H9 (cell line): ENCODE measurements around the gene PRKCG. TPM values are rescaled to one million over a fixed set of nuclear protein-coding genes. Genes with fewer than 3 reads are reported as not detected.

Experiments used
- DNase-seq: peaks from one replicate; pipeline ENCODE4 v3.0.0-alpha.2; 2017
- H2AFZ ChIP-seq: one replicate; pipeline ENCODE4 v1.6.1; 2013; ENCODE audit warnings: mild to moderate bottlenecking, low read length, control low read depth, moderate library complexity
- H2AK5ac ChIP-seq: 2 replicates; pipeline ENCODE4 v1.6.1; 2013; ENCODE audit warnings: low read length, control low read depth, mixed read lengths; ENCODE audit not compliant: insufficient read length
- H2BK120ac ChIP-seq: one replicate; pipeline ENCODE4 v1.6.1; 2013; ENCODE audit warnings: low read depth, mild to moderate bottlenecking, low read length, control low read depth, inconsistent platforms; ENCODE audit not compliant: poor library complexity, severe bottlenecking
- H2BK12ac ChIP-seq: 2 replicates; pipeline ENCODE4 v1.6.1; 2013; ENCODE audit warnings: low read length, control low read depth, mixed read lengths, low read depth; ENCODE audit not compliant: insufficient read length
- H2BK15ac ChIP-seq: 2 replicates; pipeline ENCODE4 v1.6.1; 2013; ENCODE audit warnings: low read depth, low read length, control low read depth
- H2BK20ac ChIP-seq: one replicate; pipeline ENCODE4 v1.6.1; 2013; ENCODE audit warnings: low read depth, mild to moderate bottlenecking, low read length, control low read depth, inconsistent platforms; ENCODE audit not compliant: poor library complexity, severe bottlenecking
- H2BK5ac ChIP-seq: 2 replicates; pipeline ENCODE4 v1.6.1; 2013; ENCODE audit warnings: low read length, control low read depth, mixed read lengths; ENCODE audit not compliant: insufficient read length
- H3K14ac ChIP-seq: 2 replicates; pipeline ENCODE4 v1.6.1; 2013; ENCODE audit warnings: low read length, control low read depth; ENCODE audit not compliant: insufficient read depth
- H3K18ac ChIP-seq: 2 replicates; pipeline ENCODE4 v1.6.1; 2013; ENCODE audit warnings: low read depth, mild to moderate bottlenecking, mixed read lengths, low read length, control low read depth; ENCODE audit not compliant: insufficient read length
- H3K23ac ChIP-seq: 2 replicates; pipeline ENCODE4 v1.6.1; 2013; ENCODE audit warnings: low read length, control low read depth, mixed read lengths, low read depth; ENCODE audit not compliant: insufficient read length
- H3K23me2 ChIP-seq: 2 replicates; pipeline ENCODE4 v1.6.1; 2013; ENCODE audit warnings: low read depth, mild to moderate bottlenecking, mixed read lengths, low read length, control low read depth; ENCODE audit not compliant: insufficient read length, poor library complexity, severe bottlenecking
- H3K27ac ChIP-seq: 2 replicates; pipeline ENCODE4 v1.5.1; 2013; ENCODE audit warnings: low read length, control low read depth, mixed read lengths, low read depth; ENCODE audit not compliant: insufficient read length
- H3K27me3 ChIP-seq: 2 replicates; pipeline ENCODE4 v1.6.1; 2013; ENCODE audit warnings: low read length, control low read depth, inconsistent platforms; ENCODE audit not compliant: insufficient read depth
- H3K4ac ChIP-seq: 2 replicates; pipeline ENCODE4 v1.6.1; 2013; ENCODE audit warnings: low read depth, mild to moderate bottlenecking, control low read depth, inconsistent platforms, low read length, moderate library complexity
- H3K4me1 ChIP-seq: 2 replicates; pipeline ENCODE4 v1.6.1; 2013; ENCODE audit warnings: low read length, control low read depth, inconsistent platforms; ENCODE audit not compliant: insufficient read depth
- H3K4me2 ChIP-seq: 2 replicates; pipeline ENCODE4 v1.6.1; 2013; ENCODE audit warnings: low read length, control low read depth, mixed read lengths; ENCODE audit not compliant: insufficient read length, insufficient read depth
- H3K56ac ChIP-seq: 2 replicates; pipeline ENCODE4 v1.6.1; 2013; ENCODE audit warnings: low read depth, mild to moderate bottlenecking, mixed read lengths, low read length, control low read depth; ENCODE audit not compliant: insufficient read length
- H3K79me1 ChIP-seq: 2 replicates; pipeline ENCODE4 v1.6.1; 2013; ENCODE audit warnings: low read depth, mild to moderate bottlenecking, moderate library complexity, low read length, control low read depth, inconsistent platforms; ENCODE audit not compliant: insufficient read depth, poor library complexity, severe bottlenecking
- H3K79me2 ChIP-seq: 2 replicates; pipeline ENCODE4 v1.6.1; 2013; ENCODE audit warnings: low read length, control low read depth, inconsistent platforms; ENCODE audit not compliant: insufficient read depth
- H3K9ac ChIP-seq: 2 replicates; pipeline ENCODE4 v1.6.1; 2013; ENCODE audit warnings: low read length, control low read depth, mixed read lengths; ENCODE audit not compliant: insufficient read length; ENCODE audit errors: extremely low read depth
- H3K9me3 ChIP-seq: one replicate; pipeline ENCODE4 v1.6.1; 2013; ENCODE audit warnings: low read depth, low read length, inconsistent platforms; ENCODE audit not compliant: control insufficient read depth
- H3T11ph ChIP-seq: one replicate; pipeline ENCODE4 v1.6.1; 2013; ENCODE audit warnings: mild to moderate bottlenecking, low read length, control low read depth, inconsistent platforms
- H4K20me1 ChIP-seq: one replicate; pipeline ENCODE4 v1.6.1; 2013; ENCODE audit not compliant: control insufficient read depth, insufficient read length, insufficient read depth
- H4K5ac ChIP-seq: 2 replicates; pipeline ENCODE4 v1.6.1; 2013; ENCODE audit warnings: low read depth, mild to moderate bottlenecking, mixed read lengths, low read length, control low read depth; ENCODE audit not compliant: insufficient read length
- H4K8ac ChIP-seq: replicated peaks from 2 replicates; pipeline ENCODE4 v1.6.1; 2013; ENCODE audit warnings: low read length, control low read depth, mixed read lengths, low read depth; ENCODE audit not compliant: insufficient read length
- H4K91ac ChIP-seq: 2 replicates; pipeline ENCODE4 v1.6.1; 2013; ENCODE audit warnings: low read depth, mild to moderate bottlenecking, moderate library complexity, mixed read lengths, low read length, control low read depth; ENCODE audit not compliant: insufficient read length
- H3K27ac Mint-ChIP-seq, 3 experiments: 2 replicates in 2 of 3; 3 replicates in 1 of 3; pipeline ENCODE4 v1.8.0; 2020 to 2021; ENCODE audit warnings: mixed read lengths in 3 of 3, mild to moderate bottlenecking in 1 of 3, moderate library complexity in 1 of 3
- H3K27me3 Mint-ChIP-seq: 2 replicates; pipeline ENCODE4 v1.8.0; 2021; ENCODE audit warnings: low read depth, mild to moderate bottlenecking, moderate library complexity, mixed read lengths
- H3K36me3 Mint-ChIP-seq, 3 experiments: 2 replicates in 2 of 3; 3 replicates in 1 of 3; pipeline ENCODE4 v1.8.0; 2020 to 2021; ENCODE audit warnings: low read depth in 3 of 3, mixed read lengths in 3 of 3; ENCODE audit not compliant: insufficient read depth in 1 of 3
- H3K4me1 Mint-ChIP-seq, 2 experiments: 2 replicates each; pipeline ENCODE4 v1.8.0; 2020; ENCODE audit warnings: mixed read lengths in 2 of 2
- H3K4me3 Mint-ChIP-seq, 2 experiments: 2 replicates in 1 of 2; 3 replicates in 1 of 2; pipeline ENCODE4 v1.8.0; 2020 to 2021; ENCODE audit warnings: mild to moderate bottlenecking in 2 of 2, mixed read lengths in 2 of 2, moderate library complexity in 1 of 2
- H3K9me3 Mint-ChIP-seq, 2 experiments: 2 replicates in 1 of 2; 3 replicates in 1 of 2; pipeline ENCODE4 v1.8.0; 2020; ENCODE audit warnings: mild to moderate bottlenecking in 2 of 2, mixed read lengths in 2 of 2, moderate library complexity in 1 of 2
- CTCF ChIP-seq: fragments of 200-600 bp; sonication (generic); conservative IDR thresholded peaks from 3 replicates; pipeline ENCODE4 v1.8.0; 2021; ENCODE audit warnings: antibody characterized with exemption, mild to moderate bottlenecking
- WGBS: extraction: QIAGEN DNeasy Blood & Tissue Kit; methylation state at CpG from one replicate; pipeline ENCODE4 v1.1.7; 2013; ENCODE audit warnings: missing lambda C conversion rate, low lambda C conversion rate, mixed read lengths; ENCODE audit not compliant: insufficient read length; ENCODE audit errors: extremely low coverage; 5-methylcytosine and 5-hydroxymethylcytosine counted together
- total RNA-seq: library from RNA; stranded (reverse); gene quantifications from 2 replicates; pipeline ENCODE4 v1.2.1, GENCODE V29; 2021

The PRKCG gene
- total RNA-seq, 1 experiment from 2014 or later = 8.8 TPM

- DNase-seq = no peak
- Histone ChIP-seq H4K8ac (no peak overlapping the region), H4K5ac (no peak overlapping the region), H2BK15ac (no peak overlapping the region), H3K4ac (no peak overlapping the region), H2BK5ac (no peak overlapping the region), H3K9ac (no peak overlapping the region), H2BK20ac (no peak overlapping the region), H3K4me1 (no peaks in the 10 kb centered on the region; the same call in 1 of the 2 replicates), H3K23ac (no peak overlapping the region), H4K20me1 (no peaks in the 10 kb centered on the region), H3K79me2 (no peaks in the 10 kb centered on the region), H3K27me3 (no peaks in the 10 kb centered on the region), H2BK120ac (peak overlapping the region; percentile 51), H3K23me2 (peaks cover 37% of the 10 kb centered on the region), H2AK5ac (no peak overlapping the region), H3K4me2 (peak overlapping the region; percentile 81), H3K9me3 (no peaks in the 10 kb centered on the region), H3T11ph (no peak overlapping the region), H2BK12ac (no peak overlapping the region), H4K91ac (no peak overlapping the region), H3K27ac (no peak overlapping the region), H3K14ac (no peak overlapping the region), H2AFZ (no peak overlapping the region), H3K56ac (no peak overlapping the region), H3K18ac (peak overlapping the region; percentile 37), H3K79me1 (no peaks in the 10 kb centered on the region)
- WGBS = no CpG with 5 or more reads among the region's 19 CpGs
- H3K27me3 Mint-ChIP-seq = peaks cover 23% of the 10 kb centered on the region
- H3K4me3 Mint-ChIP-seq = peak overlapping the region; percentile 33 to 79
- H3K9me3 Mint-ChIP-seq = no peaks in the 10 kb centered on the region
- TF ChIP-seq CTCF = no peak
- H3K36me3 Mint-ChIP-seq = no peaks in the 10 kb centered on the region; a peak in 2 of 7 replicates
- H3K27ac Mint-ChIP-seq = no peak overlapping the region
- H3K4me1 Mint-ChIP-seq = peaks cover 17 to 21% of the 10 kb centered on the region in 2 experiments
Measured at GRCh38 chr19:53883231-53883661, 1.2 kb downstream of the PRKCG start.
